ENCODE data around the gene SLC6A9. TPM values are rescaled to one million over a fixed set of nuclear protein-coding genes. Genes with fewer than 3 reads are reported as not detected.

Gene SLC6A9
- total RNA-seq, 1 donor from 2014 or later, result 51.6 TPM

DNA sequence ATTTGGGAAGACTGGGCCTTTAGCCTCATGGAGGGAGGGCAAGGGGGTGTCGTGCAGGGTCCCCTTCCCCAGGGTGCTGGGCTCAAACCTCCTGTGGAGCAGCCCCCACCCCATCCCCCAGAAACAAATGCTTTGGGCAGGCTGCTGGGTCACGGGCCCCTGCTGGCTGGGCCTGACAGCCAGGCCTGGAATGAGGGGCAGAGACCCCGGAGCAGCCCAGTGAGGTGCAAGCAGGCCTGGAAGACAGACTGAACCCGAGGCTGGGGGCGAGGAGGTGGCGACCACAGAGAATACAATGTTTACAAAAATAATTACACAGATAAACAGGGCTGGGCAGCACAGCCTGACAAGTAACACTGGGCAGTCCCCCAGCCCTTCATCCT is 34.5 kb downstream of the SLC6A9 start:
- peaks cover 13% of the 10 kb centered on the region for H3K36me3 Mint-ChIP-seq (ENCODE audit: unreplicated experiment)
- no peak overlapping the region for H3K27ac Mint-ChIP-seq (ENCODE audit: unreplicated experiment)
- DNase-seq (ENCODE audit: extremely low spot score, unreplicated experiment), result no peak
- H3K4me3 Mint-ChIP-seq (ENCODE audit: unreplicated experiment), result no peak overlapping the region
- H3K9me3 Mint-ChIP-seq (ENCODE audit: unreplicated experiment), result no peaks in the 10 kb centered on the region
- H3K27me3 Mint-ChIP-seq (ENCODE audit: unreplicated experiment), result no peaks in the 10 kb centered on the region
- no peak for TF ChIP-seq CTCF (IDR thresholded peaks at IDR 0.05)
- H3K4me1 Mint-ChIP-seq (ENCODE audit: unreplicated experiment), result peaks cover 9% of the 10 kb centered on the region

GRCh38 chr1:43995984-43996732 is 35.1 kb downstream of the SLC6A9 start:
- no peak overlapping the region for H3K4me3 Mint-ChIP-seq (ENCODE audit: unreplicated experiment)
- H3K4me1 Mint-ChIP-seq (ENCODE audit: unreplicated experiment), result peaks cover 10% of the 10 kb centered on the region
- DNase-seq (ENCODE audit: extremely low spot score, unreplicated experiment), result no peak
- H3K36me3 Mint-ChIP-seq (ENCODE audit: unreplicated experiment), result peaks cover 10% of the 10 kb centered on the region
- H3K27me3 Mint-ChIP-seq (ENCODE audit: unreplicated experiment), result no peaks in the 10 kb centered on the region
- no peak for TF ChIP-seq CTCF (IDR thresholded peaks at IDR 0.05)
- no peak overlapping the region for H3K27ac Mint-ChIP-seq (ENCODE audit: unreplicated experiment)
- no peaks in the 10 kb centered on the region for H3K9me3 Mint-ChIP-seq (ENCODE audit: unreplicated experiment)

- no peak overlapping the region for H3K4me3 Mint-ChIP-seq (ENCODE audit: unreplicated experiment)
- H3K36me3 Mint-ChIP-seq (ENCODE audit: unreplicated experiment), result peaks cover 4% of the 10 kb centered on the region
- H3K9me3 Mint-ChIP-seq (ENCODE audit: unreplicated experiment), result no peaks in the 10 kb centered on the region
- TF ChIP-seq CTCF (IDR thresholded peaks at IDR 0.05), result peak; percentile 32
- H3K4me1 Mint-ChIP-seq (ENCODE audit: unreplicated experiment), result peaks cover 16% of the 10 kb centered on the region
- H3K27ac Mint-ChIP-seq (ENCODE audit: unreplicated experiment), result no peak overlapping the region
- H3K27me3 Mint-ChIP-seq (ENCODE audit: unreplicated experiment), result no peaks in the 10 kb centered on the region
- no peak for DNase-seq (ENCODE audit: extremely low spot score, unreplicated experiment)
Measured at GRCh38 chr1:43994794-43995790, 36.2 kb downstream of the SLC6A9 start.

GRCh38 chr1:43994071-43994470 is 37.2 kb downstream of the SLC6A9 start:
- Mint-ChIP-seq H3K4me1 (ENCODE audit: unreplicated experiment) (peaks cover 16% of the 10 kb centered on the region), H3K36me3 (ENCODE audit: unreplicated experiment) (peaks cover 4% of the 10 kb centered on the region), H3K4me3 (ENCODE audit: unreplicated experiment) (no peak overlapping the region), H3K27ac (ENCODE audit: unreplicated experiment) (no peak overlapping the region), H3K9me3 (ENCODE audit: unreplicated experiment) (no peaks in the 10 kb centered on the region), H3K27me3 (ENCODE audit: unreplicated experiment) (no peaks in the 10 kb centered on the region)
- TF ChIP-seq CTCF (IDR thresholded peaks at IDR 0.05), result no peak
- DNase-seq (ENCODE audit: extremely low spot score, unreplicated experiment), result no peak

Measured in osteocyte (in vitro differentiated cells).